ENCODE measurements around the gene TADA2A. TPM values are rescaled to one million over a fixed set of nuclear protein-coding genes. Genes with fewer than 3 reads are reported as not detected.

The TADA2A gene
- total RNA-seq, 4 donors from 2014 or later, result 11.5 to 28.1 (median 16.0) TPM

DNA sequence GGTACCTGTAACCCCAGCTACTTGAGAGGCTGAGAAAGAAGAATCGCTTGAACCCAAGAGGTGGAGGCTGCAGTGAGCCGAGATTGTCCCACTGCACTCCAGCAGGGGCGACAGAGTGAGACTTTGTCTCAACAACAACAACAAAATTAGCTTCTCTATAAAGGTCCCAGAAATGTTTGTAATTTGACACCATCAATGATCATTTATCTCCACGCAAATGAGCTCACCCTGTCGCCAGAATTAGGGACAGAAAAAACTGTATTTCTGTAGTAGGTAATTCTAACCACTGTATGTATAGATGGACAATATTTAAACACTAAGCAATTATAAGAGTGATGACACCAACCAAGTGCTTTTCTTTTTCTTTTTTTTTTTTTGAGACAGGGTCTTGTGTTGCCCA lies 20.2 kb upstream of the TADA2A start:
- DNase-seq (ENCODE audit: low spot score) (no peak), ATAC-seq (ENCODE audit: low FRiP score) (no peak)
- TF ChIP-seq, protein P1, sequence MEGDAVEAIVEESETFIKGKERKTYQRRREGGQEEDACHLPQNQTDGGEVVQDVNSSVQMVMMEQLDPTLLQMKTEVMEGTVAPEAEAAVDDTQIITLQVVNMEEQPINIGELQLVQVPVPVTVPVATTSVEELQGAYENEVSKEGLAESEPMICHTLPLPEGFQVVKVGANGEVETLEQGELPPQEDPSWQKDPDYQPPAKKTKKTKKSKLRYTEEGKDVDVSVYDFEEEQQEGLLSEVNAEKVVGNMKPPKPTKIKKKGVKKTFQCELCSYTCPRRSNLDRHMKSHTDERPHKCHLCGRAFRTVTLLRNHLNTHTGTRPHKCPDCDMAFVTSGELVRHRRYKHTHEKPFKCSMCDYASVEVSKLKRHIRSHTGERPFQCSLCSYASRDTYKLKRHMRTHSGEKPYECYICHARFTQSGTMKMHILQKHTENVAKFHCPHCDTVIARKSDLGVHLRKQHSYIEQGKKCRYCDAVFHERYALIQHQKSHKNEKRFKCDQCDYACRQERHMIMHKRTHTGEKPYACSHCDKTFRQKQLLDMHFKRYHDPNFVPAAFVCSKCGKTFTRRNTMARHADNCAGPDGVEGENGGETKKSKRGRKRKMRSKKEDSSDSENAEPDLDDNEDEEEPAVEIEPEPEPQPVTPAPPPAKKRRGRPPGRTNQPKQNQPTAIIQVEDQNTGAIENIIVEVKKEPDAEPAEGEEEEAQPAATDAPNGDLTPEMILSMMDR (IDR thresholded peaks at IDR 0.05), result no peak

DNA sequence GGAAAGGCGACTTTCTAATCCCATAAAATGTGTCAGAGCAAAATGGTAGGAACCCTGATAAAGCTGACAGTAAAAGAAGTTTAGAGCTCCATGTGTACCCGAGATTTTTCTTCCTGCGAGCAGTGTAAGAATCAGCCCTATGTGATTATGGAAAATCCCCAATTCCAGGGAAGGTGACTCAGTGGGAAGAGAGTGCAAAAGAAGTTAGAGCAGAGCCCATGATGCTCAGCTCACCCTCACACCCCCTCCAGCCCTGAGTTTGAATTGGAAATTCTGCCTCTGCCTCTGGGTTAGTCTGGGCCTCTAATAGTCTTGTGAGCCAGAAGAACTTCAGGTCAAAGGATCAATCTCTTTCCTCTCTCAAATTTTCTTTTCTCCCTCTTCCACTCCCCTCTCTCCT lies 18.4 kb upstream of the TADA2A start:
- TF ChIP-seq, protein P1 (IDR thresholded peaks at IDR 0.05), result no peak
- no peak for DNase-seq (ENCODE audit: low spot score)
- no peak for ATAC-seq (ENCODE audit: low FRiP score)

DNA sequence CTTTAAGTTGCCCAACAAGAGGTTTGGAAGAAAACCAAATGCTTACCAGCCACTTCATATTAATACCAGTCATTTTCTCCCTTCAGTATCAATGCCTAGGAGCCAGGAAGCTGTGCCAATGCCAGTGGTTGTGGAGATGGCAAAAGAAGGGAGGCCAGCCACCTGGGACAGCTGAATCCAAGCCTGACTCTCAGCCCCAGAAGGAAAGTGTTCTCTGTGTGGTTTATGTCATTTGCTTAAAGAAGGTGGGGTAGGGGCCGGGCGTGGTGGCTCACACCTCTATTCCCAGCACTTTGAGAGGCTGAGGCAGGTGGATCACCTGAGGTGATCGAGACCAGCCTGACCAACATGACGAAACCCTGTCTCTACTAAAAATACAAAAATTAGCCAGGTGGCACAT lies 17.5 kb upstream of the TADA2A start:
- TF ChIP-seq, protein P1 (IDR thresholded peaks at IDR 0.05), result no peak
- no peak for ATAC-seq (ENCODE audit: low FRiP score)
- no peak for DNase-seq (ENCODE audit: low spot score)

DNA sequence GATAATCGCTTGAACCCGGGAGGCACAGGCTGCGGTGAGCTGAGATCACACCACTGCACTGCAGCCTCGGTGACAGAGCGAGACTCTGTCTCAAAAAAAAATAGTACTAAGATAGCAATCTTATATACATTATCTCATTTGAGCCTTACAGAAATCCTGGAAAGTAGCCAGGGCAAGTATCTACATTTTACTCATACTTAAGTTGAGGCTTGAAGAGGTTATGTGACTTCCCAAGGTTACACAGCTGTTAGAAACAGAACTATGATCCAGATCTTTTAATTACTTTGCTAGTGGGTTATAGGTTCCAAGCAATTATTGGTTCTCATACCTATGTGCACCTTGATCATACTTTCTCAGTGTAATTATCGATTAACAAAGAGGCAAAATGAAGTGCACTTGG lies 15.5 kb upstream of the TADA2A start:
- no peak for ATAC-seq (ENCODE audit: low FRiP score)
- DNase-seq (ENCODE audit: low spot score), result no peak
- TF ChIP-seq, protein P1 (IDR thresholded peaks at IDR 0.05), result no peak

DNA sequence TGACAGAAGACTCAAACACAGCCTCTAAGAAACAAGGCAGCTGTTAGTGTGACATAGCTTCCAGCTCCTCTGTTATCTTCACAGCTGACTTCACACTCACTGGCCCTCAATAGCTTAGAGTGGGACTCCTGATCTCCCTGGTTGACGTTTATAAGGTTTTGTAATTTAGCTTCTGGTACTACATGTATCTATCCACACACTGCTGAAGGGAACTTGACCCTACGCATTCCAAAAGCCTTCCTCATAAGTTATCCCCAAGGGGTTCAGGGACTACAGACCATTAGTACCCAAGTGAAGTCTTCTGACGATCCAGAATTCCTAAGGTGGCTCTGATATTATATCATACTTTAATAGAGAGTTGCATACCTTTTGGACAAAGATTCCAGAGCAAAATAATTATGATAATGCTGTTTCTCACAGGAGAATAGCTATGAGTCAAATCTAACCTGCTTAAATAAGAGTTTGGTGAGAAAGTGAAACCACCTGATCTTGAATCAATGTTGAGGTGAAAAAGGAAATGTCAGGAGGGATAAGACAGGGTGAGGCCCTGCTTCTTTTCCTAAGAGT lies 14.6 kb upstream of the TADA2A start:
- TF ChIP-seq, protein P1 (IDR thresholded peaks at IDR 0.05), result no peak
- ATAC-seq (ENCODE audit: low FRiP score), result peak; percentile 92
- DNase-seq (ENCODE audit: low spot score), result no peak

DNA sequence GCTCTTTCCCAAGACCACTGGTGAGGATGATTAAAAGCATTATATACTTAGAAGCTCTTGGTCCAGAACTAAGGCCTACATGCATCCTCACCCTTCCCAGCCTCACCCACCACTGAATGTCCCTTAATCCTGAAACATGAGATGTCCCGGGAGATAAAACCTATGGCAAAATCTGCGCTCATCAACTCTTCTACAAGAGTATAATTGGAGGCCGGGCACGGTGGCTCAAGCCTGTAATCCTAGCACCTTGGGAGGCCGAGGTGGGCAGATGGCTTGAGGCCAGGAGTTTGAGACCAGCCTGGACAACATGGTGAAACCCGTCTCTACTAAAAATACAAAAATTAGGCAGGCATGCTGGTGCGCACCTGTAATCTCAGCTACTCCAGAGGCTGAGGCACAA lies 13.3 kb upstream of the TADA2A start:
- DNase-seq (ENCODE audit: low spot score) (no peak), ATAC-seq (ENCODE audit: low FRiP score) (no peak)
- TF ChIP-seq, protein P1 (IDR thresholded peaks at IDR 0.05), result no peak

DNA sequence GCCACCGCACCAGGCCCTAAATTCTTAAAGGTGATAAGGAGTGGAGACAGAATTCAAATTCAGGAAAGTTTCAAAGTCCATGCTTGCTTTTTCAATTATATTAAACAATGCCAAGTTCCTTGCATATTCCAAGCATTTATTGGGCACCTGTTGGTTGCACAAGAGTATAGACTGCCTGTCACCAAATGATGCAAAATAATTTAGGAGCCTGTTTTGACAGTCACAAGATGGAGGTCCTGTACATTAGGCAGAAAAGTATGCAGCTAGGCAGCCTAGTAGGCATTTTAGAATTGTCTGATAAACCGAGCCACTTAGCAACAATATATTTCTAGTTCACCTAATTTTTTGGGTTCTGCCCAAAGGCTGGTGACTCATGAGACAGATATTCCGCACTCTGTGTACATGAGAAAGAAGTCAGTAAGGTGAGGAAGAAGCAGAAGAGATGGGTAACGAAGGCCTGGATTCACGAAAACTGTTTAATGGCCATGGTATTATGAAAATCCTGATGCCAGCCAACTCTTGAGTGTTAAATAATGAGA lies 7.4 kb upstream of the TADA2A start:
- no peak for DNase-seq (ENCODE audit: low spot score)
- ATAC-seq (ENCODE audit: low FRiP score), result no peak
- TF ChIP-seq, protein P1 (IDR thresholded peaks at IDR 0.05), result no peak
